Ascending aorta (tissue), 2 donors: ENCODE results near the gene USP24. TPM values are rescaled to one million over a fixed set of nuclear protein-coding genes. Genes with fewer than 3 reads are reported as not detected.

Experiments
- DNase-seq, 2 donors: peaks; one replicate each; pipeline ENCODE4 v3.0.0-alpha.2; 2019; ENCODE audit warnings: low spot score in 2 of 2
- H3K27ac ChIP-seq, 2 donors: fragments of 200-600 bp; sonication (generic); one replicate each; pipeline ENCODE4 v1.5.1; 2016 to 2017; ENCODE audit warnings: mild to moderate bottlenecking in 1 of 2
- H3K27me3 ChIP-seq: fragments of 200-600 bp; sonication (generic); one replicate; pipeline ENCODE4 v1.5.1; 2017
- H3K36me3 ChIP-seq, 2 donors: fragments of 200-600 bp; sonication (generic); one replicate each; pipeline ENCODE4 v1.5.1; 2016
- H3K4me1 ChIP-seq, 2 donors: fragments of 200-600 bp; sonication (generic); one replicate each; pipeline ENCODE4 v1.5.1; 2016 to 2017; ENCODE audit warnings: mild to moderate bottlenecking in 1 of 2
- H3K4me3 ChIP-seq, 2 donors: fragments of 200-600 bp; sonication (generic); one replicate each; pipeline ENCODE4 v1.5.1; 2016 to 2017; ENCODE audit warnings: mild to moderate bottlenecking in 1 of 2
- H3K9me3 ChIP-seq, 2 donors: fragments of 200-600 bp; sonication (generic); one replicate each; pipeline ENCODE4 v1.5.1; 2016
- intact Hi-C: fragments of 100-400 bp; cut with DNase I; formaldehyde crosslinking; loops from one replicate; pipeline ENCODE4 v1.15.1; 2023
- total RNA-seq: library from RNA; depleted of rRNA; stranded (reverse); fragments of >200 nt; gene quantifications from one replicate; pipeline ENCODE4 v1.1.0, GENCODE V29; 2016
- TF ChIP-seq, protein P1 (sequence below), 3 experiments: fragments of 200-600 bp in 2 of 3; fragments of 450-650 bp in 1 of 3; sonication (generic) in 2 of 3; IDR thresholded peaks; one replicate each; pipeline ENCODE4 v1.5.1; 2016 to 2019; ENCODE audit warnings: antibody characterized with exemption in 3 of 3, mild to moderate bottlenecking in 1 of 3, moderate library complexity in 1 of 3

The USP24 gene
- total RNA-seq, 1 donor from 2014 or later: 11.2 TPM

DNA sequence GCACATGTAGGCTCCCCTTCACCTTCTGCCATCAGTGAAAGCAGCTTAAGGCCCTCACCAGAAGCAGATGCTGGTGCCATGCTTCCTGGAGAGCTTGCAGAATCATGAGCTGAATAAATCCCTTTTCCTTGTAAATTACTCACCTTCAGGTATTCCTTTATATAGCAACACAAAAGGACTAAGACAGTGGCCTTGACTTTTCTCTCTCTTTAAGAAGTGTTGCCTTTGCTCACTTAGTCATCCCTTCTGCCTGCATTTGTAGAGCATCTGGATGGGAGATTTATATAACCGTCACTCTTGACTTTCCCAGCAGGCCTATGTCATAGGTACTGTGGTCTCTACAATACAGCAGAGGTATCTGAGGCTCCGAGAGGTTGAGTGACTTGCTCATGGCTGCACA, 172.2 kb downstream of the USP24 start:
- H3K27ac ChIP-seq: no peak overlapping the region
- H3K4me3 ChIP-seq: no peak overlapping the region
- peaks cover 0 to 6% of the 10 kb centered on the region in 2 donors for H3K4me1 ChIP-seq
- intact Hi-C loops: no loop called here
- TF ChIP-seq, protein P1, sequence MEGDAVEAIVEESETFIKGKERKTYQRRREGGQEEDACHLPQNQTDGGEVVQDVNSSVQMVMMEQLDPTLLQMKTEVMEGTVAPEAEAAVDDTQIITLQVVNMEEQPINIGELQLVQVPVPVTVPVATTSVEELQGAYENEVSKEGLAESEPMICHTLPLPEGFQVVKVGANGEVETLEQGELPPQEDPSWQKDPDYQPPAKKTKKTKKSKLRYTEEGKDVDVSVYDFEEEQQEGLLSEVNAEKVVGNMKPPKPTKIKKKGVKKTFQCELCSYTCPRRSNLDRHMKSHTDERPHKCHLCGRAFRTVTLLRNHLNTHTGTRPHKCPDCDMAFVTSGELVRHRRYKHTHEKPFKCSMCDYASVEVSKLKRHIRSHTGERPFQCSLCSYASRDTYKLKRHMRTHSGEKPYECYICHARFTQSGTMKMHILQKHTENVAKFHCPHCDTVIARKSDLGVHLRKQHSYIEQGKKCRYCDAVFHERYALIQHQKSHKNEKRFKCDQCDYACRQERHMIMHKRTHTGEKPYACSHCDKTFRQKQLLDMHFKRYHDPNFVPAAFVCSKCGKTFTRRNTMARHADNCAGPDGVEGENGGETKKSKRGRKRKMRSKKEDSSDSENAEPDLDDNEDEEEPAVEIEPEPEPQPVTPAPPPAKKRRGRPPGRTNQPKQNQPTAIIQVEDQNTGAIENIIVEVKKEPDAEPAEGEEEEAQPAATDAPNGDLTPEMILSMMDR (IDR thresholded peaks at IDR 0.05): no peak
- no peaks in the 10 kb centered on the region for H3K27me3 ChIP-seq
- no peaks in the 10 kb centered on the region for H3K9me3 ChIP-seq
- H3K36me3 ChIP-seq: no peaks in the 10 kb centered on the region
- DNase-seq: no peak

DNA sequence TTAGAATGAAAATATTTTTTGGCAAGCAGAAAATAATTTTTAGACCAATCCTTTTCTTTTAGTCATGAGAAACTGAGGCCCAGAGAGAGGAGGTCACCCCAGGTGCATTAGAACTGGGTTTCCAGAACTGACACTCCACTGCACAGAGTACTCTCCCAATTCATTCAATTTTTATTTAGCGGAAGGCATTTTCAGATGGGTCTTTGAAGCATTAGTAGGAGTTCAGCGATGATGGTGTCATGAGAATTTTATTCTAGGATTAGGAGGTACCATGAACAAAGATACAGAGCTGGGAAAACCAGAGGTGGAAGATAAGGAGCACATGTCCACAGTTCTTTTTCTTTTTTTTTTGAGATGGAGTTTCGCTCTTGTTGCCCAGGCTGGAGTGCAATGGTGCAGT, 173.6 kb downstream of the USP24 start:
- no peak overlapping the region for H3K27ac ChIP-seq
- TF ChIP-seq, protein P1 (IDR thresholded peaks at IDR 0.05): no peak
- intact Hi-C loops: no loop called here
- no peaks in the 10 kb centered on the region for H3K9me3 ChIP-seq
- H3K36me3 ChIP-seq: no peaks in the 10 kb centered on the region
- no peaks in the 10 kb centered on the region for H3K27me3 ChIP-seq
- H3K4me1 ChIP-seq: peaks cover 0 to 6% of the 10 kb centered on the region in 2 donors
- no peak overlapping the region for H3K4me3 ChIP-seq
- DNase-seq: no peak

DNA sequence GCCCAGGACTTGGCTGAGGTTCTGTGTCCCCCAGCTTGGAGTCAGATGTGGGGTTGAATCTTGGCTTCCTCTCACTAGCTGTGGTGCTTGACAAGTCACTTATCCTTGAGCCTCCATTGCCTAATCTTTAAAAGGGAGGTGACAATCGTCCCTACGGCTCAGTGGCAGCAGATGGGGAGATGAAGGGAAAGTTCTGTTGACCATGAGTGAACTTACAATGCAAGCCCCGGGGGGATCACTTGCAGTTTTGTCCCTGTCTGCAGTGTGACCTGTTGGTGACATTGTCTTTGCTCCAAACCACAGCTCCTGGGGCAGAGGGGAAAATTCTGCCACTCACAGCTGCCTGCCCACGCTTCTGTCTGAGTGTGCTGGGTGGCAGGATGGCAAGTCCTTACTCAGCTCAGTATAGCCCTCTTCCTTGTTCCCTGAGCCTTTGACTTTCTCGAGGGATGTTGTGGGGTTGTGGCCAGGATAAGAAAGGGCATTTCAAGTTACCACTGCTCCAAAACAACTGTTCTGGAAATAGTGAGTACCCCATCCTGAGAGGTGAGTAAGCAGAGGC, 174.2 kb downstream of the USP24 start:
- TF ChIP-seq, protein P1 (IDR thresholded peaks at IDR 0.05): no peak
- no peaks in the 10 kb centered on the region for H3K36me3 ChIP-seq
- H3K4me3 ChIP-seq: no peak overlapping the region
- H3K9me3 ChIP-seq: no peaks in the 10 kb centered on the region
- no peak overlapping the region for H3K27ac ChIP-seq
- no peaks in the 10 kb centered on the region for H3K27me3 ChIP-seq
- H3K4me1 ChIP-seq: peaks cover 0 to 6% of the 10 kb centered on the region in 2 donors
- intact Hi-C loops: no loop called here
- no peak for DNase-seq

DNA sequence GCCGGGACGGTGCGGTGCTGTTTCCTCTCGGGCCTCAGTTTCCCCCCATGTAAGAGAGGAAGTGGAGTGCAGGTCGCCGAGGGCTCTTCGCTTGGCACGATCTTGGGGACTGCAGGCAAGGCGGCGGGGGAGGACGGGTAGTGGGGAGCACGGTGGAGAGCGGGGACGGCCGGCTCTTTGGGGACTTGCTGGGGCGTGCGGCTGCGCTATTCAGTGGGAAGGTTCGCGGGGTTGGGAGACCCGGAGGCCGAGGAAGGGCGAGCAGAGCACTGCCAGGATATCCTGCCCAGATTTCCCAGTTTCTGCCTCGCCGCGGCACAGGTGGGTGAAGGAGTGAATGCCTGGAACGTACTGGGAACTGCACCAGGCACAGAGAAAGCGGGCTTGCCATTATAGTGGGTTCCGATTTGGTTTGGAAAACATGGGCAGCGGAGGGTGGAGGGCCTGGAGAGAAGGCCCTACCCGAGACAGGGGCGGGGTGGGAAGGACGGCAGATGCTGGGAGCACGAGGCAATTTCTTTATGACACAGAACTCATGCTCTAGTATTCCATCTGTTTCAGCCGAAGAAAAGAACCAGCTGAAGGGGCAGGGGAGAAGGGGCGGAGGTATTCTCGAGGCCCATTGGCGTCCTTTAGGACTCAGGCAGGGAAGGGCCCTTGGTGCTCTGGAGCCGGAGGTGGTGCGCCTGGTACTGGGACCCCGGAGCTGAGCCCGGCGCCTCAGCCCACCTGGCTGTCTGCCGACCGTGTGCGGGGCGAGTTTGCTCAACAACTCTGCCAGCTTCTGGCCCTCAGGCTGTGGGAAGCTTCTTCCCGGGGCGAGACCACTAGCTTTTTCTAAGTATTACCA, 174.9 kb downstream of the USP24 start:
- H3K4me3 ChIP-seq: peak overlapping the region in 1 of 2 donors; percentile 58

DNA sequence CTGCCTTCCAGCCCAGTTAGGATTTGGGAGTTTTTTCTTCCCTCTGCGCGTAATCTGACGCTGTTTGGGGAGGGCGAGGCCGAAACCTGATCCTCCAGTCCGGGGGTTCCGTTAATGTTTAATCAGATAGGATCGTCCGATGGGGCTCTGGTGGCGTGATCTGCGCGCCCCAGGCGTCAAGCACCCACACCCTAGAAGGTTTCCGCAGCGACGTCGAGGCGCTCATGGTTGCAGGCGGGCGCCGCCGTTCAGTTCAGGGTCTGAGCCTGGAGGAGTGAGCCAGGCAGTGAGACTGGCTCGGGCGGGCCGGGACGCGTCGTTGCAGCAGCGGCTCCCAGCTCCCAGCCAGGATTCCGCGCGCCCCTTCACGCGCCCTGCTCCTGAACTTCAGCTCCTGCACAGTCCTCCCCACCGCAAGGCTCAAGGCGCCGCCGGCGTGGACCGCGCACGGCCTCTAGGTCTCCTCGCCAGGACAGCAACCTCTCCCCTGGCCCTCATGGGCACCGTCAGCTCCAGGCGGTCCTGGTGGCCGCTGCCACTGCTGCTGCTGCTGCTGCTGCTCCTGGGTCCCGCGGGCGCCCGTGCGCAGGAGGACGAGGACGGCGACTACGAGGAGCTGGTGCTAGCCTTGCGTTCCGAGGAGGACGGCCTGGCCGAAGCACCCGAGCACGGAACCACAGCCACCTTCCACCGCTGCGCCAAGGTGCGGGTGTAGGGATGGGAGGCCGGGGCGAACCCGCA, 175.7 kb downstream of the USP24 start, which contains the start of gene PCSK9:
Gene PCSK9 (plus strand): TSS at position 207 of the 741 bp plus-strand sequence. CDS start 290 bp downstream, at position 497.
- Histone ChIP-seq H3K36me3 (no peaks in the 10 kb centered on the region), H3K4me1 (peaks cover 0 to 6% of the 10 kb centered on the region in 2 donors), H3K27ac (no peak within 1 kb of the TSS), H3K9me3 (no peaks in the 10 kb centered on the region), H3K27me3 (no peaks in the 10 kb centered on the region), H3K4me3 (peak within 1 kb of the TSS; percentile 9 to 58)
- intact Hi-C loops: no loop called here
- TF ChIP-seq, protein P1 (IDR thresholded peaks at IDR 0.05): no peak
- DNase-seq: no peak

More for the DNA sequence above, 174.9 kb downstream of the USP24 start:
- H3K4me1 ChIP-seq: peaks cover 0 to 6% of the 10 kb centered on the region in 2 donors
- H3K9me3 ChIP-seq: no peaks in the 10 kb centered on the region
- no peaks in the 10 kb centered on the region for H3K36me3 ChIP-seq
- DNase-seq: no peak
- H3K27me3 ChIP-seq: no peaks in the 10 kb centered on the region
- H3K27ac ChIP-seq: no peak overlapping the region
- intact Hi-C loops: no loop called here
- TF ChIP-seq, protein P1 (IDR thresholded peaks at IDR 0.05): no peak
